HG03045 (cell line): ENCODE results near the gene PDE6A.
"Not testable (repeated sequence)": the region's sequence is repeated elsewhere in the genome, so short reads cannot be mapped to it uniquely, and the experiment has no call there.

Experiments
- ATAC-seq: cut with Tn5 transposase; IDR thresholded peaks from one replicate; pipeline ENCODE4 v1.9.1; 2021; ENCODE audit warnings: mild to moderate bottlenecking, moderate library complexity; ENCODE audit not compliant: unreplicated experiment

Gene PDE6A

GRCh38 chr5:149898811-149899210 is 45.8 kb downstream of the PDE6A start:
- ATAC-seq: no peak

- no peak for ATAC-seq
These were observed 48.9 kb downstream of the PDE6A start for GRCh38 chr5:149895416-149896345.

GRCh38 chr5:149894237-149894636 is 50.4 kb downstream of the PDE6A start:
- no peak for ATAC-seq

GRCh38 chr5:149893403-149893931 is 51.1 kb downstream of the PDE6A start:
- no peak for ATAC-seq

- ATAC-seq: no peak
These were observed 52.0 kb downstream of the PDE6A start for GRCh38 chr5:149892594-149892993.

GRCh38 chr5:149888280-149888679 is 56.3 kb downstream of the PDE6A start:
- ATAC-seq: no peak

- no peak for ATAC-seq
These were observed 56.9 kb downstream of the PDE6A start for GRCh38 chr5:149887622-149888183.

- no peak for ATAC-seq
These were observed 57.7 kb downstream of the PDE6A start for GRCh38 chr5:149886692-149887470.

GRCh38 chr5:149886060-149886459 is 58.5 kb downstream of the PDE6A start:
- ATAC-seq: no peak

GRCh38 chr5:149885513-149885912 is 59.1 kb downstream of the PDE6A start:
- no peak for ATAC-seq

GRCh38 chr5:149883550-149883949 is 61.0 kb downstream of the PDE6A start:
- no peak for ATAC-seq

- ATAC-seq: not testable (repeated sequence)
These were observed 62.0 kb downstream of the PDE6A start for GRCh38 chr5:149882633-149883032.

- no peak for ATAC-seq
These were observed 62.7 kb downstream of the PDE6A start for GRCh38 chr5:149881874-149882273.

GRCh38 chr5:149881069-149881622 is 63.4 kb downstream of the PDE6A start:
- ATAC-seq: no peak

- not testable (repeated sequence) for ATAC-seq
These were observed 65.0 kb downstream of the PDE6A start for GRCh38 chr5:149879593-149879992.

GRCh38 chr5:149878371-149878770 is 66.2 kb downstream of the PDE6A start:
- ATAC-seq: no peak

- no peak for ATAC-seq
These were observed 70.7 kb downstream of the PDE6A start for GRCh38 chr5:149873896-149874295.

GRCh38 chr5:149872351-149873040 is 72.1 kb downstream of the PDE6A start:
- ATAC-seq: no peak

GRCh38 chr5:149871471-149871870 is 73.1 kb downstream of the PDE6A start:
- no peak for ATAC-seq

GRCh38 chr5:149870697-149871096 is 73.9 kb downstream of the PDE6A start:
- no peak for ATAC-seq
